SK-N-SH treated with all-trans-retinoic acid at 6 μM for 48 hours (cell line): ENCODE data around the gene PPEF1.
"Not testable (repeated sequence)": the region's sequence is repeated elsewhere in the genome, so short reads cannot be mapped to it uniquely, and the experiment has no call there.

Experiments used
- ATAC-seq: fragments of 200-7000 bp; cut with Tn5 transposase; 3 replicates; pipeline ENCODE4 v1.9.1; 2020; ENCODE audit warnings: mild to moderate bottlenecking, moderate library complexity
- BACH2 ChIP-seq: fragments of 250-450 bp; sonication (Bioruptor Pico); IDR thresholded peaks from 2 replicates; pipeline ENCODE4 v1.9.0; 2021; ENCODE audit warnings: mild to moderate bottlenecking, borderline replicate concordance
- CSDC2 ChIP-seq: fragments of 250-450 bp; sonication (Bioruptor Pico); IDR thresholded peaks from 2 replicates; pipeline ENCODE4 v1.5.0; 2020; ENCODE audit warnings: mild to moderate bottlenecking, moderate library complexity
- ESRRG ChIP-seq: fragments of 250-450 bp; sonication (Bioruptor Pico); IDR thresholded peaks from 2 replicates; pipeline ENCODE4 v1.6.1; 2021; ENCODE audit warnings: mild to moderate bottlenecking
- GLIS3 ChIP-seq: fragments of 250-450 bp; sonication (Bioruptor Pico); IDR thresholded peaks from 2 replicates; pipeline ENCODE4 v1.5.0; 2020; ENCODE audit warnings: mild to moderate bottlenecking, moderate library complexity
- ISL1 ChIP-seq: fragments of 250-450 bp; sonication (Bioruptor Pico); IDR thresholded peaks from 2 replicates; pipeline ENCODE4 v2.1.2; 2022; ENCODE audit warnings: mild to moderate bottlenecking, moderate library complexity
- OSR1 ChIP-seq: fragments of 250-450 bp; sonication (Bioruptor Pico); IDR thresholded peaks from 2 replicates; pipeline ENCODE4 v1.8.0; 2022; ENCODE audit warnings: moderate library complexity, mild to moderate bottlenecking, inconsistent platforms
- PPARA ChIP-seq: fragments of 250-450 bp; sonication (Bioruptor Pico); IDR thresholded peaks from 2 replicates; pipeline ENCODE4 v1.5.0; 2020; ENCODE audit warnings: mild to moderate bottlenecking, borderline replicate concordance
- RARB ChIP-seq: fragments of 250-450 bp; sonication (Bioruptor Pico); IDR thresholded peaks from 2 replicates; pipeline ENCODE4 v1.8.0; 2021; ENCODE audit warnings: mild to moderate bottlenecking, moderate library complexity
- SNAI2 ChIP-seq: fragments of 250-450 bp; sonication (Bioruptor Pico); IDR thresholded peaks from 2 replicates; pipeline ENCODE4 v1.5.0; 2020; ENCODE audit warnings: mild to moderate bottlenecking, moderate library complexity
- TCF4 ChIP-seq: fragments of 250-450 bp; sonication (Bioruptor Pico); IDR thresholded peaks from 2 replicates; pipeline ENCODE4 v1.8.0; 2021; ENCODE audit warnings: mild to moderate bottlenecking, moderate library complexity, borderline replicate concordance
- TOX ChIP-seq: fragments of 250-450 bp; sonication (Bioruptor Pico); IDR thresholded peaks from 2 replicates; pipeline ENCODE4 v1.8.0; 2021; ENCODE audit warnings: mild to moderate bottlenecking, moderate library complexity, borderline replicate concordance
- ZC3H10 ChIP-seq: fragments of 250-450 bp; sonication (Bioruptor Pico); IDR thresholded peaks from 2 replicates; pipeline ENCODE4 v1.5.1; 2021; ENCODE audit warnings: mild to moderate bottlenecking, moderate library complexity
- ZFP30 ChIP-seq: fragments of 450-650 bp; formaldehyde crosslinking; IDR thresholded peaks from 2 replicates; pipeline ENCODE4 v1.5.0; 2022; ENCODE audit warnings: mild to moderate bottlenecking, moderate library complexity
- ZNF565 ChIP-seq: fragments of 450-650 bp; formaldehyde crosslinking; conservative IDR thresholded peaks from 2 replicates; pipeline ENCODE4 v1.5.0; 2020; ENCODE audit warnings: low read depth, mild to moderate bottlenecking, moderate library complexity
- ZNF70 ChIP-seq: fragments of 450-650 bp; formaldehyde crosslinking; IDR thresholded peaks from 2 replicates; pipeline ENCODE4 v1.5.0; 2020; ENCODE audit warnings: mild to moderate bottlenecking, moderate library complexity
- ZNF8 ChIP-seq: fragments of 450-650 bp; formaldehyde crosslinking; IDR thresholded peaks from 2 replicates; pipeline ENCODE4 v1.5.0; 2020; ENCODE audit warnings: mild to moderate bottlenecking, moderate library complexity
- TF ChIP-seq, protein P1 (sequence below): fragments of 250-450 bp; sonication (Bioruptor Pico); IDR thresholded peaks from 2 replicates; pipeline ENCODE4 v1.5.0; 2020; ENCODE audit warnings: mild to moderate bottlenecking, moderate library complexity
- TF ChIP-seq, protein P2 (sequence below): fragments of 250-450 bp; sonication (Bioruptor Pico); IDR thresholded peaks from 2 replicates; pipeline ENCODE4 v1.8.0; 2021; ENCODE audit warnings: low read depth, mild to moderate bottlenecking, moderate library complexity, borderline replicate concordance
- TF ChIP-seq, protein P3 (sequence below): fragments of 250-450 bp; sonication (Bioruptor Pico); IDR thresholded peaks from 2 replicates; pipeline ENCODE4 v1.8.0; 2020; ENCODE audit warnings: mild to moderate bottlenecking, moderate library complexity, borderline replicate concordance

PPEF1 gene

DNA sequence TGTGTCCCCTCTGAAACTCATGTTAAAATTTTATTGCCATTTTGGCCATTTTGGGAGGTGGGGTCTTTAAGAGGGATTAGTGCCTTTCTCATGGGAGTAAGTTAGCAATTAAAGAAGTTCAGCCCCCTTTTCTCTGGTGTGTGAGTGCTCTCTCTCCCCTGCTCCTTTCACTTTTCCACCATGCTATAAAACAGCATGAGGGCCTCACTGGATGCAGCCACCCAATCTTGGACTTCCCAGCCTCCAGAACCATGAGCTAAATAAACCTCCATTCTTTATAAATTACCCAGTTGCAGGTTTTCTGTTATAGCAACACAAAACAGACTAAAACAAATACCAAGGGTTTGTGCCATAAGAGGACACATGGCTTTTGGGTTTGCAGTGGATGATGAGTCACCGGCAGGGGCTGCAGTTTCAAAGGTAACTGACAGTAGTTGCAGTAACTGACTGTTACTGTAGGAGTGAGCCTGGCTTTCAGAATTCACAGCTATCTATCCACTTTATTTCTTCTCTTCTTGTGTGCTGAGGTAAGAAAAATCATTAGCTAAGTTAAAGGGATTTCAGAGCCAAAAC is 121.5 kb downstream of the PPEF1 start (continued):
- TF ChIP-seq OSR1 (no peak), ZNF70 (CRISPR knock-in tag) (no peak)

GRCh38 chrX:18833071-18833731 is 125.8 kb downstream of the PPEF1 start:
- peak; percentile 93 for ATAC-seq
- TF ChIP-seq SNAI2 (CRISPR knock-in tag) (no peak), ZNF70 (CRISPR knock-in tag) (0 out of 2 replicates have a peak, but pooled peaks have one; percentile 50), TCF4 (CRISPR knock-in tag) (peak; percentile 49; the same call in 1 of the 2 replicates)

DNA sequence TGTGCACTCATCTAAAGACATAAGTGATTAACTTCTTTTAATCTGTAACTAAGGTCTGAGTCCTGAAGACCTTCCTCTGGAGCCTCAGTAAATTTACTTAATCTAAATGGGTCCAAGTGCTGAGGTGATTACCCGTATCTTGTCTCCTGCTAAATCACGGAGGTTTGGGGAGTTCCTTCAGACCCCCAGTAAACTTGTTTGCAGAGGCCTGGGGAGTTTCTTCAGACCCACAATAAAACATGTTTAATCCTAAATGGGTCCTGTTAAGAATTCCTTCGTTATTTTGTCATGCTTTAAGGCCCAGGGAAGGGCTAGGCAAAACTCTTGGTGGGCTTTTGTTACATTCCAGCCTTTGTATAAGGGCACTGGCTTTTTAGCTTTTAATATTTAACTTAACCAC is 140.5 kb downstream of the PPEF1 start:
- ATAC-seq = not testable (repeated sequence)

- ATAC-seq = no peak
- TF ChIP-seq ZC3H10 (CRISPR knock-in tag) (no peak), BACH2 (CRISPR knock-in tag) (no peak), ZNF70 (CRISPR knock-in tag) (no peak), SNAI2 (CRISPR knock-in tag) (no peak)
- TF ChIP-seq, protein P1, sequence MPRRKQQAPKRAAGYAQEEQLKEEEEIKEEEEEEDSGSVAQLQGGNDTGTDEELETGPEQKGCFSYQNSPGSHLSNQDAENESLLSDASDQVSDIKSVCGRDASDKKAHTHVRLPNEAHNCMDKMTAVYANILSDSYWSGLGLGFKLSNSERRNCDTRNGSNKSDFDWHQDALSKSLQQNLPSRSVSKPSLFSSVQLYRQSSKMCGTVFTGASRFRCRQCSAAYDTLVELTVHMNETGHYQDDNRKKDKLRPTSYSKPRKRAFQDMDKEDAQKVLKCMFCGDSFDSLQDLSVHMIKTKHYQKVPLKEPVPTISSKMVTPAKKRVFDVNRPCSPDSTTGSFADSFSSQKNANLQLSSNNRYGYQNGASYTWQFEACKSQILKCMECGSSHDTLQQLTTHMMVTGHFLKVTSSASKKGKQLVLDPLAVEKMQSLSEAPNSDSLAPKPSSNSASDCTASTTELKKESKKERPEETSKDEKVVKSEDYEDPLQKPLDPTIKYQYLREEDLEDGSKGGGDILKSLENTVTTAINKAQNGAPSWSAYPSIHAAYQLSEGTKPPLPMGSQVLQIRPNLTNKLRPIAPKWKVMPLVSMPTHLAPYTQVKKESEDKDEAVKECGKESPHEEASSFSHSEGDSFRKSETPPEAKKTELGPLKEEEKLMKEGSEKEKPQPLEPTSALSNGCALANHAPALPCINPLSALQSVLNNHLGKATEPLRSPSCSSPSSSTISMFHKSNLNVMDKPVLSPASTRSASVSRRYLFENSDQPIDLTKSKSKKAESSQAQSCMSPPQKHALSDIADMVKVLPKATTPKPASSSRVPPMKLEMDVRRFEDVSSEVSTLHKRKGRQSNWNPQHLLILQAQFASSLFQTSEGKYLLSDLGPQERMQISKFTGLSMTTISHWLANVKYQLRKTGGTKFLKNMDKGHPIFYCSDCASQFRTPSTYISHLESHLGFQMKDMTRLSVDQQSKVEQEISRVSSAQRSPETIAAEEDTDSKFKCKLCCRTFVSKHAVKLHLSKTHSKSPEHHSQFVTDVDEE = no peak
Measured at GRCh38 chrX:18855919-18856644, 148.6 kb downstream of the PPEF1 start.

DNA sequence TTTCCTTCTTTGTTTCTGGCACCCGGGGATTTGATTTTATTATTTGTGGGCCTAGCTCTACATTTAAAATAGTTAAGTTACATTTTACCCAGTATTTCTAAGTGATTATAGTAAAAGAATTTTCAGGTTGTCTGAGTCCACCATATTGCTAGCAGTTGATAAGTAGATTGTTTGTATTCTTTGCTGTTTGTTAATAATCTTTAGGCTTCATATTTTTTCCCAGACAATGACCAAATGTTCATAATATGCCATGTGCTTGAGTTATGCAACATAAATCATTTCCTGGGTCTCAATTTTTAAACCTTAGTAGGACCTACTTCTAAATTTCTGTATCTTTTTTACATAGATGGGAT is 149.2 kb downstream of the PPEF1 start:
- ATAC-seq = no peak
- TF ChIP-seq OSR1 (no peak), ZFP30 (no peak)
- TF ChIP-seq, all 23 proteins: peak for 0

GRCh38 chrX:18861511-18861910 is 154.1 kb downstream of the PPEF1 start:
- ATAC-seq = no peak
- no peak for TF ChIP-seq TOX (CRISPR knock-in tag)
- TF ChIP-seq RARB = no peak
- no peak for TF ChIP-seq ESRRG (CRISPR knock-in tag)
- no peak for TF ChIP-seq ZNF70 (CRISPR knock-in tag)
- no peak for TF ChIP-seq PPARA (CRISPR knock-in tag)
- TF ChIP-seq ZC3H10 (CRISPR knock-in tag) = no peak
- no peak for TF ChIP-seq CSDC2 (CRISPR knock-in tag)
- TF ChIP-seq, protein P2, sequence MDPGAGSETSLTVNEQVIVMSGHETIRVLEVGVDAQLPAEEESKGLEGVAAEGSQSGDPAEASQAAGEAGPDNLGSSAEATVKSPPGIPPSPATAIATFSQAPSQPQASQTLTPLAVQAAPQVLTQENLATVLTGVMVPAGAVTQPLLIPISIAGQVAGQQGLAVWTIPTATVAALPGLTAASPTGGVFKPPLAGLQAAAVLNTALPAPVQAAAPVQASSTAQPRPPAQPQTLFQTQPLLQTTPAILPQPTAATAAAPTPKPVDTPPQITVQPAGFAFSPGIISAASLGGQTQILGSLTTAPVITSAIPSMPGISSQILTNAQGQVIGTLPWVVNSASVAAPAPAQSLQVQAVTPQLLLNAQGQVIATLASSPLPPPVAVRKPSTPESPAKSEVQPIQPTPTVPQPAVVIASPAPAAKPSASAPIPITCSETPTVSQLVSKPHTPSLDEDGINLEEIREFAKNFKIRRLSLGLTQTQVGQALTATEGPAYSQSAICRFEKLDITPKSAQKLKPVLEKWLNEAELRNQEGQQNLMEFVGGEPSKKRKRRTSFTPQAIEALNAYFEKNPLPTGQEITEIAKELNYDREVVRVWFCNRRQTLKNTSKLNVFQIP = no peak
- TF ChIP-seq OSR1 = no peak
- TF ChIP-seq ZNF565 = no peak
- TF ChIP-seq ZNF8 (CRISPR knock-in tag) = no peak
- no peak for TF ChIP-seq GLIS3 (CRISPR knock-in tag)
- no peak for TF ChIP-seq ZFP30
- TF ChIP-seq ISL1 (CRISPR knock-in tag) = no peak
- TF ChIP-seq, protein P3, sequence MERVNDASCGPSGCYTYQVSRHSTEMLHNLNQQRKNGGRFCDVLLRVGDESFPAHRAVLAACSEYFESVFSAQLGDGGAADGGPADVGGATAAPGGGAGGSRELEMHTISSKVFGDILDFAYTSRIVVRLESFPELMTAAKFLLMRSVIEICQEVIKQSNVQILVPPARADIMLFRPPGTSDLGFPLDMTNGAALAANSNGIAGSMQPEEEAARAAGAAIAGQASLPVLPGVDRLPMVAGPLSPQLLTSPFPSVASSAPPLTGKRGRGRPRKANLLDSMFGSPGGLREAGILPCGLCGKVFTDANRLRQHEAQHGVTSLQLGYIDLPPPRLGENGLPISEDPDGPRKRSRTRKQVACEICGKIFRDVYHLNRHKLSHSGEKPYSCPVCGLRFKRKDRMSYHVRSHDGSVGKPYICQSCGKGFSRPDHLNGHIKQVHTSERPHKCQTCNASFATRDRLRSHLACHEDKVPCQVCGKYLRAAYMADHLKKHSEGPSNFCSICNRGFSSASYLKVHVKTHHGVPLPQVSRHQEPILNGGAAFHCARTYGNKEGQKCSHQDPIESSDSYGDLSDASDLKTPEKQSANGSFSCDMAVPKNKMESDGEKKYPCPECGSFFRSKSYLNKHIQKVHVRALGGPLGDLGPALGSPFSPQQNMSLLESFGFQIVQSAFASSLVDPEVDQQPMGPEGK (CRISPR knock-in tag) = no peak
- no peak for TF ChIP-seq SNAI2 (CRISPR knock-in tag)
